Measurements from ENCODE around the gene CACNA1D. TPM values are rescaled to one million over a fixed set of nuclear protein-coding genes. Genes with fewer than 3 reads are reported as not detected.

CACNA1D gene
- total RNA-seq, 1 donor from 2014 or later = 2.8 TPM

GRCh38 chr3:53806182-53807116 is 312.0 kb downstream of the CACNA1D start:
- H3K9me3 Mint-ChIP-seq = no peaks in the 10 kb centered on the region
- peak in 1 of 2 experiments; percentile 29 for DNase-seq (ENCODE audit: low spot score in 2 of 2, unreplicated experiment in 2 of 2)
- no peak overlapping the region for H3K4me3 Mint-ChIP-seq
- H3K27me3 Mint-ChIP-seq (ENCODE audit: low read depth) = peaks cover 4% of the 10 kb centered on the region
- peaks cover 19% of the 10 kb centered on the region for H3K4me1 Mint-ChIP-seq
- no peak for TF ChIP-seq CTCF (IDR thresholded peaks at IDR 0.05; ENCODE audit: unreplicated experiment)
- H3K36me3 Mint-ChIP-seq = no peaks in the 10 kb centered on the region
- H3K27ac Mint-ChIP-seq = no peak overlapping the region

- Mint-ChIP-seq H3K27me3 (ENCODE audit: low read depth) (peaks cover 4% of the 10 kb centered on the region), H3K27ac (no peak overlapping the region), H3K9me3 (no peaks in the 10 kb centered on the region), H3K4me3 (no peak overlapping the region), H3K4me1 (peaks cover 19% of the 10 kb centered on the region), H3K36me3 (no peaks in the 10 kb centered on the region)
- peak in 1 of 2 experiments; percentile 36 for DNase-seq (ENCODE audit: low spot score in 2 of 2, unreplicated experiment in 2 of 2)
- no peak for TF ChIP-seq CTCF (IDR thresholded peaks at IDR 0.05; ENCODE audit: unreplicated experiment)
These were observed 312.9 kb downstream of the CACNA1D start for GRCh38 chr3:53807117-53807810.

- Mint-ChIP-seq H3K4me3 (no peak overlapping the region), H3K36me3 (no peaks in the 10 kb centered on the region), H3K4me1 (peaks cover 19% of the 10 kb centered on the region), H3K27me3 (ENCODE audit: low read depth) (peaks cover 4% of the 10 kb centered on the region), H3K9me3 (no peaks in the 10 kb centered on the region), H3K27ac (no peak overlapping the region)
- DNase-seq (ENCODE audit: low spot score in 2 of 2, unreplicated experiment in 2 of 2) = peak in 1 of 2 experiments; percentile 28
- TF ChIP-seq CTCF (IDR thresholded peaks at IDR 0.05; ENCODE audit: unreplicated experiment) = no peak
These were observed 314.1 kb downstream of the CACNA1D start for GRCh38 chr3:53808496-53808895.

- H3K27ac Mint-ChIP-seq = no peak overlapping the region
- peaks cover 4% of the 10 kb centered on the region for H3K27me3 Mint-ChIP-seq (ENCODE audit: low read depth)
- no peak overlapping the region for H3K4me3 Mint-ChIP-seq
- no peaks in the 10 kb centered on the region for H3K9me3 Mint-ChIP-seq
- TF ChIP-seq CTCF (IDR thresholded peaks at IDR 0.05; ENCODE audit: unreplicated experiment) = no peak
- DNase-seq (ENCODE audit: low spot score in 2 of 2, unreplicated experiment in 2 of 2) = peak in 1 of 2 experiments; percentile 30
- no peaks in the 10 kb centered on the region for H3K36me3 Mint-ChIP-seq
- H3K4me1 Mint-ChIP-seq = peaks cover 19% of the 10 kb centered on the region
These were observed 314.9 kb downstream of the CACNA1D start for GRCh38 chr3:53809267-53809666.

- no peak for TF ChIP-seq CTCF (IDR thresholded peaks at IDR 0.05; ENCODE audit: unreplicated experiment)
- Mint-ChIP-seq H3K27me3 (ENCODE audit: low read depth) (peaks cover 4% of the 10 kb centered on the region), H3K4me1 (peaks cover 17% of the 10 kb centered on the region), H3K36me3 (no peaks in the 10 kb centered on the region), H3K27ac (no peak overlapping the region), H3K4me3 (no peak overlapping the region), H3K9me3 (no peaks in the 10 kb centered on the region)
- DNase-seq (ENCODE audit: low spot score in 2 of 2, unreplicated experiment in 2 of 2) = peak in 1 of 2 experiments; percentile 36
These were observed 315.5 kb downstream of the CACNA1D start for GRCh38 chr3:53809764-53810400.
